C4-2B (cell line): Measurements from ENCODE around the gene SOX11.

ENCODE experiments used
- H3K27ac ChIP-seq: fragments of 450-650 bp; 2 replicates; pipeline ENCODE4 v1.5.1; 2017
- ZFX ChIP-seq: fragments of 450-650 bp; IDR thresholded peaks from 2 replicates; pipeline ENCODE4 v1.6.1; 2017
- TF ChIP-seq, protein P1 (sequence below): fragments of 450-650 bp; conservative IDR thresholded peaks from 2 replicates; pipeline ENCODE4 v1.5.1; 2017; ENCODE audit warnings: mild to moderate bottlenecking

Gene SOX11

DNA sequence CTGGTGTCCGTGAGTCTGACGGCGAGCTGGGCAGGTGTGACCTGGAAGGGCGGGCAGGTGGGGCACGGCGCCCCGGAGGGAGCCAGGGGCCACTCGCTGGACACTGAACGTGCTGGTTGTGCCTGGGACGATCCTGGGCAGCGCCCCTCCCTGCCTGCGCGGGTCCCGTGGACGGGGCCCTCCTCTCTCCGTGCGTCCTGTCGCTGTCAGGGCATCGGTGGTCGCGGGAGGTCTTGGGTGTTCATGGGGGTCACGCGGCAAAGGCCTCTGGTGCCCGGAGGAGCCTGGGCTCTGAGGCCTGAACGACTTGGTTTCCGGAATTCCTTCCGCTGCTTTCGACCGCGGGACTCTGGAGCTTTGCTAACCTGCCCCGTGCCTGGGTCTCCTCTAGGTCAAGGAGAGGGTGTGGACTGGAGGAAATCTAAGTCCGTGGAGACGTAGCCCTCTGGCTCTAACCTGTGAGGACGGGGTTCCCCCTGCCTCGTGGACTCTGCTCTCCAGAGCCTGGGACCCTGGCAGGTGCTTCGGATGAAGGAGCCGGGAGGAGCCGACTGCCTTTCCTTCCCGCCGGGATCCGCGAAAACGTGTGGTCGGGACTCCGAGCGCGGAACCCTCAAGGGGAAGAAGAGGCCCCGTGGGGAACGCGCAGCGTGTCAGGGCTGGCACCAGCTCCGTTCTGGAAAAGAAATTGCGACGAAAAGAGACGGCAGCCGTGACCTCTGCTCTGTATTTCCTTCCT is 14.7 kb downstream of the SOX11 start:
- TF ChIP-seq, protein P1, sequence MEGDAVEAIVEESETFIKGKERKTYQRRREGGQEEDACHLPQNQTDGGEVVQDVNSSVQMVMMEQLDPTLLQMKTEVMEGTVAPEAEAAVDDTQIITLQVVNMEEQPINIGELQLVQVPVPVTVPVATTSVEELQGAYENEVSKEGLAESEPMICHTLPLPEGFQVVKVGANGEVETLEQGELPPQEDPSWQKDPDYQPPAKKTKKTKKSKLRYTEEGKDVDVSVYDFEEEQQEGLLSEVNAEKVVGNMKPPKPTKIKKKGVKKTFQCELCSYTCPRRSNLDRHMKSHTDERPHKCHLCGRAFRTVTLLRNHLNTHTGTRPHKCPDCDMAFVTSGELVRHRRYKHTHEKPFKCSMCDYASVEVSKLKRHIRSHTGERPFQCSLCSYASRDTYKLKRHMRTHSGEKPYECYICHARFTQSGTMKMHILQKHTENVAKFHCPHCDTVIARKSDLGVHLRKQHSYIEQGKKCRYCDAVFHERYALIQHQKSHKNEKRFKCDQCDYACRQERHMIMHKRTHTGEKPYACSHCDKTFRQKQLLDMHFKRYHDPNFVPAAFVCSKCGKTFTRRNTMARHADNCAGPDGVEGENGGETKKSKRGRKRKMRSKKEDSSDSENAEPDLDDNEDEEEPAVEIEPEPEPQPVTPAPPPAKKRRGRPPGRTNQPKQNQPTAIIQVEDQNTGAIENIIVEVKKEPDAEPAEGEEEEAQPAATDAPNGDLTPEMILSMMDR: no peak
- TF ChIP-seq ZFX: no peak
- no peak overlapping the region for H3K27ac ChIP-seq

DNA sequence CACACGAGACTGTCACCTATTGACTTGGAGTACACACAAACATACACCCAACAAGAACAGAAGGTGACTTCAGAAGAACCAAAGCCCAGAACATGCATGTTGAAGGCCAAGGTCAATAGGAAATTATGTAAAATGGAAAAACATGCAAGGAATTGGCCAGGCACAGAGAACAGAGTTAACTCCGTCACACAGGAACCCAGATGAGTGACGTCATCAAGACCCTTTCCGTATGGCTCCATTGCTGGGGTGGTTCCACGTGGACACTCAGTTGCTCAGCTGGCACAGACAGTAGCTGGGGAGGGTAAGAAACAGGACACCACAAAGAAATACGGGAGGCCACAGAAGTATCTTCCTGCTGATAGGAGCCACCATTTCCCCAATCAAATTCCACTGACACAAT is 18.4 kb downstream of the SOX11 start:
- TF ChIP-seq, protein P1: no peak
- TF ChIP-seq ZFX: no peak
- H3K27ac ChIP-seq: no peak overlapping the region

DNA sequence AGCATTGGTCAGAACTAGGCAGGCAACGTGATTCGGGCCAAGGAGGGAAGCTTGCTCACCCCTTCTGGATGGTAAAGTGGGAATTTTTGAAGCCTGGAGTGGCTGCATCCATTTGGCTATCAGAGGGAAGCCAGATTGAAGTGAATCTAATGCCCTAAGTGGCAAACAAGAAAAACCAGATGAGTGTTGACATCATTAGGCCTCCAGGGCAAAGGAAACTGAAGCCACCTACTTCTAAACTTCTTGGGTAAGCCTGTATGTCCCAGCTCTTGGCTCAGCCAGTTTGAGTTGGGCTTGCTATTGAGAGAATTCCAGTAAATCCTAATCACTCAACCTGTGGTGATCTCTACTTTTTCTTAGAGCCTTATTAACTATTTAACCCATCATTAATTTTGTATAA is 20.9 kb downstream of the SOX11 start:
- TF ChIP-seq ZFX: no peak
- TF ChIP-seq, protein P1: no peak

DNA sequence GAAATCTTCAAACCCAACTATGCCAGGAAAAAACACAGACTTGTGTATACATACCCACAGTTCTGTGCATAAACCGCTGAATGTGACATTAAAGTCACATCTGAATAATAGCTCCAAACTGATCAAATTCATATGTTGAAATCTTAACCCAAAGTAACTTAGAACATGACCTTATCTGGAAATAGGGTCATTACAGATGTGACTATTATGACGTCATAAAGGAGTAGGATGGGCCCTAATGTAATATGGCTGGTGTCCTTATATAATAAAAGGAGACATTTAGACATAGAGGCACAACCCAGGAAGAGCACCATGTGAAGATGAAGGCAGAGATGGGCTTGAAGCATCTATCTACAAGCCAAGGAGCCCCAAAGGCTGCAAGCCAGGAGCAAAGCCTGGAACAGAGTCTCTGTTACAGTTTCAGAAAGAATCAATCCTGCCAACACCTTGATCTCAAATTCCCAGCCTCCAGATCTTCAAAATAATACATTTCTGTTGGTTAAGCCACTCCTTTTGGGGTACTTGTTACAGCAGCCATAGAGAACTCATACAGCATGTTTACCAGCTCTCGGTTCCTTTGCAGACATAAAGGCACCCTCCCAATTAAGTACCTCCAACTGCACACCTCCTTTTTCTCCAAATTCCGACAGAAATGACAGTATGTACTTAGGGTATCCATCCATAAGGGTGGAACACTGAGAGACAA is 27.6 kb downstream of the SOX11 start:
- TF ChIP-seq ZFX: no peak
- TF ChIP-seq, protein P1: no peak
- no peak overlapping the region for H3K27ac ChIP-seq

More for the DNA sequence above, 20.9 kb downstream of the SOX11 start:
- H3K27ac ChIP-seq: no peak overlapping the region

DNA sequence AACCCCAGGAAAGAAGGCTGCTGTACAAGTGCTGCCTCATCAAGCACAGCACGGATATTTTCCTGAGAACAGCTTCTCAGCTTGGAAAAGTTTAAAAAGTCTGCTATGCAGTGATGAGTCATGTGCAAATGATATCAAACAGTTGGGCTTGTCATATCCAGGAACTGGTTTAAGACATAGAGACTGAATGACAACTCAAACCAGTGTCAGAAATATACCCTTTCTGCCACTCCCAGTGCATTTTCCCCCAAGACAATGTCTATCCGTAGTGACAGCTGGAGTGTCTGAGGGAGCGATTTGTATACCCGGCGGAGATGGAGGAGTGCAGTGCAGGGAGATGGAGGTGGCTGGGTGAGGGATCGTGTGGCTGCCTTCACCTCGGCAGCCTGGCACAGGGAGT is 28.2 kb downstream of the SOX11 start:
- H3K27ac ChIP-seq: no peak overlapping the region
- TF ChIP-seq, protein P1: no peak
- no peak for TF ChIP-seq ZFX

DNA sequence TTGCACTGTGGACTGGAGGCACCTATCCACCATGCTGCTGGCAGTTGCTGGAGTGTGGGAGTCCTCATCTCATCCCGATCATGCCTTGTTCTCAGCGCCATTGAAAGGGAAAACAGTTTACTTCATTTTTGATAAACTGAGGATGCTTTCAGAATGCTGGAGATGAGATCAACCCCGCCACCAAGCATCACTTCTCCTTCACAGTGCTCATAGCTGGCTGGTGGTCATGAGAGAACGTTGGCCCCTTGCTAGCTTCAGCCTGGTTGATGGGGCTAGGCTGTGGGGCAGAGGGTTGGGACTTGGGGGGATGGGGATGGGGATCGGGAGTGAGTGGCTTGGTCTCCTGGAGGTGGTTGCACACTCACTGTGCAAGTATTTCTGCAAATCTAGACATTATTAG is 30.1 kb downstream of the SOX11 start:
- TF ChIP-seq ZFX: no peak
- TF ChIP-seq, protein P1: no peak
- H3K27ac ChIP-seq: no peak overlapping the region
